IPS-18c (cell line): Measurements from ENCODE around the gene RARB.

Experiments
- H3K4me3 ChIP-seq: 2 replicates; pipeline ENCODE4 v1.7.0; 2013; ENCODE audit warnings: low read depth, mild to moderate bottlenecking, low read length, moderate library complexity; ENCODE audit not compliant: insufficient read depth
- H3K9me3 ChIP-seq: one replicate; pipeline ENCODE4 v1.6.1; 2013; ENCODE audit warnings: mild to moderate bottlenecking, low read length, moderate library complexity; ENCODE audit not compliant: control insufficient read depth, insufficient read depth

Gene RARB

DNA sequence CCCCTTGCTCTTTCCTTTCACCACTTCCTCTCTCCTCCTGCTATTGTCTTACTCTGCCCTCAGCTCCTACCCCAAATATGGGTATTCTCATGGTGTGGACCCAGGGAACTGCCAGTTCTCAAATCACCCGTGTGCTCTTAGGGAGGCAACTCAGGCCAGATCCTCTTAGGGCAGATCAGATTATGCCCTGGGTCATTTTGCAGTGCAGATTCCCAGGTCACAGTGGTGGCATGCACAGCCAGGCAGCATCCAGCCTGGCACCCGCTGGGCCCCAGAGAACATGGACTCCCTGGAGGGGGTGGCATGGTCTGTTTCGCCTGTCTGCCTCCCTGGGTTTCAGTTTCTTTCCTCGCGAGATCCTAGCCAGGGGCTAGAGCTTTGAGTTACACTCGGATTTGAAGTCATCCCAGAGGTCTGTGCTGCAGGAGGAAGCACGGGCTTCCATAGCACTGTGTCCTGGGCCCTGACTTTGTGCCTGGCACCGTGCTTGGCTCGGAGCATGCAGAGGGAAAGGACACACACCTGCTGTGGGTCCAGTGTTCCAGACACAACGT, 140.5 kb downstream of the RARB start:
- H3K4me3 ChIP-seq, result no peak overlapping the region
- no peaks in the 10 kb centered on the region for H3K9me3 ChIP-seq

DNA sequence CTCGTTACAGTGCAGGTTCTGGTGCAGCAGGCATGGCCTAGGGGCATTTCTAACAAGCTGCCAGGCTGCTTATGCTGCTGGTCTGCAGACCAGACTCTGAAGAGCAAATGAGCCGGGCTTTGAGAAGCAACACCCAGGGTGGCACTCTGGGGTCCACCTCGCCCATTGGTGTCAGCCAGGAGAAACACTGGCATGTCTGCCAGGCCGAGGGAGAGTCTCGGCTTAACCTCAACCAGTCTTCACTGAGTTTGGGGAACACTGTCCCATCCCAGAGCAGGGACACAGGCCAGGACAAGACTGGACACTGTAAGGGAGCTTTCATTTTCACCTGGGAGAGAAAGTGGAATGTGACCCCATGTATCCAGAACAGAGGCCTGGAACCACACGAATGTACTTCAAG, 143.2 kb downstream of the RARB start:
- H3K4me3 ChIP-seq, result no peak overlapping the region

DNA sequence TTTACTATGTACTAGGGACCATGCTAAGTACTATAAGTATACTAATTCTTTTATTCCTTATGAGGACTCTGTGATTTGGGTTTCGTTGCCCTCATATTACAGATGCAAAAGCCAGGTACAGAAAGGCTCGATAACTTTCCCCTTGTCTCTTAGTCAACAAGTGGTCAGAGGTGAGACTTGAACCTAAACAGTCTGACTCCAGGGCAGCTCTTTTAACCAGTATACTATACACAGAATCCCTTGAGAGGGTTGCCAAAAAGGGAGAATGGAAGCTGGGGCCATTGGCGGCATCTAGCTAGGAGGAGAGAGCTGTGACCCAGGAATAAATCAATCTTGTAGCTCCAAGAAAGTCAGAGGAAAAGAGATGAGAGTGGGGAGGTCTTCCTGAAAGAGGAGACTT, 144.3 kb downstream of the RARB start:
- Histone ChIP-seq H3K4me3 (no peak overlapping the region), H3K9me3 (no peaks in the 10 kb centered on the region)

More for the DNA sequence above, 143.2 kb downstream of the RARB start:
- no peaks in the 10 kb centered on the region for H3K9me3 ChIP-seq

DNA sequence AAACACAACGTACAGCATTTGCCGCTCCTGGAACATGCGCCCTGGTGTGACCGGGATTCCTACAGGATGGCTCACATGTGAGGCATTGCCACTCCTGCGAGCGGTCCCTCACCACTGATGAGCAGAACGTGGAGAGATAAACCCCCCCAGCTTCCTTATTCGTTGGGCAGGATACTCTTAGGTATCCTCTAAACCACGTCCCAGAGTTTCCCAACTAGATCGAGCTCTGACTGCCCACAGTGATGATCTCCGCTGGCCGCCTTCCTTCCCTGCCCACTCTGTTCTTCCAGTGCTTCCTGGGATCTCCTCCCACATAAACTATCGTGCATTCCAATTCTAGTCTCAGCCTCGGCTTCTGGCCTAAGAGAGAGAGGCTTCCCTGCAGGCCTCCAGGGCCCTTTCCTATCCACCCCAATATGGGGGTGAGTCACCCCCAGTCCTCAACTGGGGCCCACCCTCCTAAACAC, 144.9 kb downstream of the RARB start:
- Histone ChIP-seq H3K9me3 (no peaks in the 10 kb centered on the region), H3K4me3 (no peak overlapping the region)

DNA sequence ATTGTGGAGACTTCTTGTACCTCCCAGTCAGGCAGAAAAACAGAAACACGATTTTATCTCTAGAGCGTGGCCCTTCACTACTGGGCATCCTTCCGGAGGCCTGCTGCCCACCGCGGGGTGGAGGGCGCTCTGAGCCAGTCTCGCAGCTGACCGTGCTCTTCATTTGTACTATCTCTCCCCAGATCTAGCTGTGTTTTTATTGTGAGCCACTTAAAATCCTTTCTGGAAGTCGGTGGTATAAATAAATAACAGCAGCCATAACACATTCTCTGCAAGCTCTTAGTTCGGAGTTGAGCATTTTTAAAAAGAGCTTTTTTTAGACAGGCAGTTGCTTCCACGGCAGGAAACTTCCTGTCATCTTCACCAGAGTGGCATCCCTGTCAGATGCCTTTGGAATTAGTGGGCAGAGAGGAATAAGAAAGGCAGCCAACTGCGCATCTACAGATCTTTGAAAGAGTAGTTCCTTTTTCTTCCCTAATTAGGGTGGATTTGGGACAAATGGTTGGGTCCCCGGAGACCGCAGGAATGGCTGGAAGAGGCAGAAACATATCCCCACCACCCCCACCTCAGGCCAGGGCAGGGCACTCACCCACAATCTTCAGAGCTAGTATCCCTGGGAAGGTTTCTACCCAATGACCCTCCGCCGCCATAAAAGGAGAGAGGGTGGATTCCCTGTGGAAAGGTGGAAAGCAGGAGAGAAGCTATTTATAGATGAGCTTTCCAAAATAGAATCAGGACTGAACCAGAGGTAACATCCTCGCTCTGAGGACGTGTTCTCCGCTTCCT, 145.5 kb downstream of the RARB start:
- H3K4me3 ChIP-seq, result no peak overlapping the region
- no peaks in the 10 kb centered on the region for H3K9me3 ChIP-seq

DNA sequence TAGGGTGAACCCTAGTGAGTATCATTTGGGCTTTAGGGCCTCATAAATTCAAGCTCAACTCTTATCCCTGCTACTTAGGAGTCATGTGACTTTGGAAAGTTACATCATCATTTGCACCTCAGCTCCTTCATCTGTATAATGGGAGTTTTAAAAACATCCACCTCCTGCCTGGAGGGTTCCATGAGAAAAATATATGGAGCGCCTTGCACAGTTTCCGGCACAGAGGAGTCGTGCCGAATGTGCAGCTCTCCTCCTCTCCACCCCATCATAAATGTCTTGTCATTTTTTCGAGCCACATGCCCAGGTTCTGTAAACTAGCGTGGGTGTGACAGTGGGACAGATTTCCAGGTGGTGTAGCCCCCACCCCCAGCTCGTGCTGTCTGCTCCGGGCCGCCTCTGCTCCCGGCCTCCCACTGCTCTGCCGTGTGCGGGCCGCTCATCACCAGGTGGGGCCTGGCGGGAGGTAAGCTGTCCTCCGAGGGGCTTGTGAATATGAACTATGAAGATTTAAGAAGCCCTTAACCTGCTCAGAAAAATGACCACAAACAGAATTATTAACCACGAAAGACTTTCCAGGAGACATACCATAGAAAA, 146.2 kb downstream of the RARB start:
- no peaks in the 10 kb centered on the region for H3K9me3 ChIP-seq
- no peak overlapping the region for H3K4me3 ChIP-seq

DNA sequence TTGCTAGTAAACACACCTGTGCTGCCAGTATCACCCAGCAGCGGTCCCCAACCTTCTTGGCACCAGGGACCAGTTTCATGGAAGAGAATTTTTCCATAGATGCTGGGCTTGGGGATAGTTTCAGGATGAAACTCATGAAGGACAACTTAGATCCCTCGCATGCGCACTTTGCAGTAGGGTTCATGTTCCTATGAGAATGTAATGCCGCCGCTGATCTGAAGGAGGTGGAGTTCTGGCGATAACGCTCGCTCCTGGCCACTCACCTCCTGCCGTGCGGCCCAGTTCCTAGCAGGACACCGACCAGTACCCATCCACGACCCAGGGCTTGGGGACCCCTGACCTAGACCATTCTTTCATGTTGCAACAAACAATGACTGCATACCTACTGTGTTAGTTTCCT, 146.9 kb downstream of the RARB start:
- H3K4me3 ChIP-seq, result no peak overlapping the region
- H3K9me3 ChIP-seq, result no peaks in the 10 kb centered on the region

DNA sequence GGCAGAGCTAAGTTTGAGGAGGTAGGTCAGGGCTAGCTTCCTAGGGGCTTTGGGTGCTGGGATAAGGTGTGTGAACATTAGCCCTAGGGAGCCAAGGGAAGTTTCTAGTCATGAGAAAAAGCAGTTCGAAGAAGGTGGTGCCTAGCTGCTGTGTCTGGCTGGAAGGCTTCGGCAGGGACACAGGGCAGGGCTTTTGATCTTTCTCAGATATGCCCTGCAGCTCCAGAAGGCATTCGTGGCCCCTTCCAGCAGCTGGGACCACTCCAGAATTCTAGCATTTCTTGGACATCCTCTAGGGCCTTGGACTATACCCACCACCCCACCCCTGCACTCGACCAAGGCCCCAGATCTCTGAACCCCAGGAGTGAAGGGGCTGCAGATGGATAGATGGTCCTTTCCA, 148.1 kb downstream of the RARB start:
- Histone ChIP-seq H3K9me3 (no peaks in the 10 kb centered on the region), H3K4me3 (no peak overlapping the region)

DNA sequence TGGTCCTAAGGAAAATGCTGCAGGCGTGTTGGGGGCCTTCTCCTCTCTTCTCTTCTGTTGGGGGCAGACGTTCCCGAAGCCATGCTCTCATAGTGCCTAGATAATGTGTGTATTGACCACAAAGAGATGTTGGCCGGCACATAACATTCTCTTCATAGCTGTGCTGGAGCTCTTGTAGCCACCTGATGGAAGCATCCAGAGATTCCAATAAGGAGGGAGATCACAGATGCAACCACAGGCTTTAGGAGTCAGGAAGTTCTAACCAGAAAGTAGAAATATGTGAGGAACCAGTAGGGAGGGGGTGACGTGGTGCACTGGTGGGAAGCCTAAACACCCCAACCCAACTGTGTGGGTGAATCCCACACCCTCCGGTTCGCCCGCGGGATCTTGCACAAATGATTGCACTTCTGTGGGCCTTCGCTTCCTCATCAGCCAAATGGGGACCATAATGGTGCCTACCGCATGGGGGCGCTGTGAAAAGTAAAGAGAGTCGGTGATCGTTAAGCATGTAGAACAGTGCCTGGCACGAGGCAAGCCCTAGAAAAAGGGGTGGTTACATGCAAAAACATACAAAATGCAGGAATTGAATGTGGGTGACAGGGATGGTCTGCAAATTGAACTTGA, 148.9 kb downstream of the RARB start:
- Histone ChIP-seq H3K9me3 (no peaks in the 10 kb centered on the region), H3K4me3 (no peak overlapping the region)

DNA sequence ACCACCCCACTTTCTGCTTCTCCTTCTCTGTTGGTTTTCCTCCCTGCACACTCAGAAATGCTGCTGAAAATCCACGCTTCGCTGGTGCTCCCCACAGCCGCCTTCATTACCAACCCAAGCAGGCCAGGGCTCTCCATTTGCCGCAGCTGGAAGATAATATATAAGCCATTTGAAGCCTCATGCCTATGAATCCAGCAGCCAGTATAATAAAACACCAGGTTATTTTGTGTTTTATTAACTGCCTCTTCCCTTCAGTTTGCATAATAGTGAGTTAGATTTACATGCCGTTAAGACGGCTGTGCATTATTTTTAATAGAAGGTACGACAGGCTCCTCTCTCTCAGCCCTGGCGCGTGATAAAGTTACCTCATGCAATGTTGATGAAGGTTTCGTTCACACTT, 150.0 kb downstream of the RARB start:
- H3K9me3 ChIP-seq, result no peaks in the 10 kb centered on the region
- H3K4me3 ChIP-seq, result no peak overlapping the region

DNA sequence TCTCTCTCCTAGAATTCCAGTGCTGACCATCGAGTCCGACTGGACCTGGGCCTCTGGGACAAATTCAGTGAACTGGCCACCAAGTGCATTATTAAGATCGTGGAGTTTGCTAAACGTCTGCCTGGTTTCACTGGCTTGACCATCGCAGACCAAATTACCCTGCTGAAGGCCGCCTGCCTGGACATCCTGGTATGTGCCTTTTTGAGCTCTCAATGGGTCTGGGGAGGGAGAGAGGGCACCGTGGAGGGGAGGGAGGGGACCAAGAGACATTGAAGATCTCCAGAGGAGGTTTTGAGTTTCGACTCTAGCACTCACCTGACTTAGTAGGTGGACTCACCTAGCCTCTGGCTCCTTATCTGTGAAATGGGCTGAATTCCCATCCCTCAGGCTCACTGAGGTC, 152.5 kb downstream of the RARB start:
- Histone ChIP-seq H3K9me3 (no peaks in the 10 kb centered on the region), H3K4me3 (no peak overlapping the region)

DNA sequence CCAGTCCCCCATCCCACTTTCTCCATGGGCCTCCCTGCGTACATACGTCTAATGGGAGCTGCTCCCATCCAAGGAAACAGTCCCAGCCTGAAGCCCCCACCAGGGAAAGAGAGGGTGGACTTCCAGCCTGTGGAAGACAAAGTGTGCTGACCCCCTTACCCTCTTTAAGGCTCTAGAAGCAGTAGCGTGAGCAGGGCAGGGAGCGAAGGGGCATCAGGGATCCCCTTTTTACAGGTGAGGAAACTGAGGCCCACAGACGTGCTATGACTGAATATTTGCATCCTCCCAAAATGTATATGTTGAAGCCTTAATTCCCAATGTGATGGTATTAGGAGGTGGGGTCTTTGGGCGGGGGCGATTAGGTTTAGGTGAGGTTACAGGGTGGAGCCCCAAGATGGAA, 153.3 kb downstream of the RARB start:
- no peaks in the 10 kb centered on the region for H3K9me3 ChIP-seq
- no peak overlapping the region for H3K4me3 ChIP-seq

DNA sequence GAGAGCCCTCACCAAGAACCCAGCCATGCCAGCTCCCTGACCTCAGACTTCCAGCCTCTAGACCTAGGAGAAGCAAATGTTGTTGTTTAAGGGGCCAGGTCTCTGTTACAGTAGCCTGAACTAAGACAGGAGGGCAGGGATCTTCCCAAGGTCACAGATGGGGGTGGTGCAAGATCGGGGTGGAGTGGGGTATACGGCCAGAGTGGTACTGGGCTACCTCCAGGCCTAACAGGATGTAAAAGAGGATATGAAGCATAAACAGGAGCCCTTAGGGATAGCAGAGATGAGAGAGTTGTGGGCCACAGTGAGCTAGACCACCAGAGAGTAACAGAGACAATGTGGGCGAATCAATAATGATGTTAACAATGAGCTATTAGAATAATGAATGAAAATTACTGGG, 153.8 kb downstream of the RARB start:
- H3K4me3 ChIP-seq, result no peak overlapping the region

DNA sequence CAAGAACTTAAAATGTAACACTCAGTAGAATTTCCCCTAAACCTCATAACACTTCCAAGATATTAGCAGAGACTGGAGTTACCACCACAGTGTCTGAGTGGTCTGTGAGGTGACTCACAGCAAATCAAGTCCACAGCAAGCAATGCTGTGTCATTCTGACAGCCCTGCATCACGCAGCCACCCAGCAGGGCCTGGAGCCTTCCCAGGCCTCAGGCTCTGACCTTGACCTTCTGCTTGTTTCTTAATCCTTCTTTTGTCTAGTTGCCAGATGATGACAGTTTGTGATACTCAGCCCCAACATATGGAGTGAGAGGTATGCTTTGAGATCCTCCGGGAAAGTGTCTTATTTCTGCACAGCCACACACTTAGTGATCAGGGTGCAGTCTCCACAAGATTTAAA, 154.2 kb downstream of the RARB start:
- no peak overlapping the region for H3K4me3 ChIP-seq

More for the DNA sequence above, 153.8 kb downstream of the RARB start:
- no peaks in the 10 kb centered on the region for H3K9me3 ChIP-seq

DNA sequence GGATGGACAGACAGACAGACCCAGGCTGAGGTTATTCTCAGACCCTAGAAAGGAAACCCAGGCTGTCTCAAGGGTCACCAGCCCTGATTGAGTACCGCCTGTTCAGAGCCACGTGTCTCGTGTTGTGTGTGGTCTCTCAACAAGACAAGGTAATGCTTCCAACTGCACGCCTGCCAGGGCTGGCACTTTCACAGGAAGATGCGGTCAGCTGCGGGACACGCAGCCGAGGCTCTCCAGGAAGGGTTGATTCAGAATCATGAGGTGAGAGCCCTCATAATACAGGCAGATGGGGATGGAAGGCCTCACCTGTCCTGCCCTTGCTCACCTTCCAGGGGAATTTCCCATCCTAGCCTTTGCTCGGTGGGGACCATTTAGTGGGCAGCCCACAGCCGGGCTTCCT, 155.3 kb downstream of the RARB start:
- Histone ChIP-seq H3K9me3 (no peaks in the 10 kb centered on the region), H3K4me3 (no peak overlapping the region)

More for the DNA sequence above, 154.2 kb downstream of the RARB start:
- H3K9me3 ChIP-seq, result no peaks in the 10 kb centered on the region

DNA sequence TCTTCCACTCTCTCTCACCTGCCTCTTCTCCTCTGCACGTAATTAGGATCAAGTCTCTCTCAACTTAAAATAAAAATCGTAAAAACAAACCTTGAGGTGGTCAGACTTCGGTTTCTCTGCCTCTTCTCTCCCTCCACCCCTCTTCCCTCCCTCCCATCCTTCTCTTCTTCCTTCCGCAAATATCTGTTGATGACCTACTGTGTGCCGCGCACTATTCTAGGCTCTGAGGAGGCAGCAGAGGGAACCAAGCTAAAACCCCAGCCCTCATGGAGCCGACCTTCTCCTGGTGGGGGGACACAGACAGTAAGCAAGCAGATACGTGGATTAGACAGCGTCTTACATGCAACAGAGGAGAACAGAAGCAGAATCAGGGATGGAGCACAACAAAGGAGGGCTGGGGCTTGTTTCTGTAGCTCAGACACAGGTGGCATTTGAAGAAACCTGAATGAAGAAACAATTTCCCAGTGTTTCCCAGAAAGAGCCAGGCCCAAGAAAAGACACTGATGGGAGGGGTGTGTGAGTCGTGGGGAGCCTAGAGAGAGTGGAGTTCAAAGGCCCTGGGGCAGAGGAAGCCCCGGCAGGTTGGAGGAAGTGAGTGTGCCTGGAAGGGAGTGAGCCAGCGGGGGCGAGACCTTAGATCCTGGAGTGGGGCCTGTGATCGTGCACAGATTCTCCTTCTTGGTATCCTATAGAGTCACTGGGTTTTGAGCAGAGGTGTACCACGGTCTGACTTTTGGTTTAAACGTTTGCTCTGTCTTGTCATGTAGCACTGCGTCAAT, 156.1 kb downstream of the RARB start:
- Histone ChIP-seq H3K4me3 (no peak overlapping the region), H3K9me3 (no peaks in the 10 kb centered on the region)

DNA sequence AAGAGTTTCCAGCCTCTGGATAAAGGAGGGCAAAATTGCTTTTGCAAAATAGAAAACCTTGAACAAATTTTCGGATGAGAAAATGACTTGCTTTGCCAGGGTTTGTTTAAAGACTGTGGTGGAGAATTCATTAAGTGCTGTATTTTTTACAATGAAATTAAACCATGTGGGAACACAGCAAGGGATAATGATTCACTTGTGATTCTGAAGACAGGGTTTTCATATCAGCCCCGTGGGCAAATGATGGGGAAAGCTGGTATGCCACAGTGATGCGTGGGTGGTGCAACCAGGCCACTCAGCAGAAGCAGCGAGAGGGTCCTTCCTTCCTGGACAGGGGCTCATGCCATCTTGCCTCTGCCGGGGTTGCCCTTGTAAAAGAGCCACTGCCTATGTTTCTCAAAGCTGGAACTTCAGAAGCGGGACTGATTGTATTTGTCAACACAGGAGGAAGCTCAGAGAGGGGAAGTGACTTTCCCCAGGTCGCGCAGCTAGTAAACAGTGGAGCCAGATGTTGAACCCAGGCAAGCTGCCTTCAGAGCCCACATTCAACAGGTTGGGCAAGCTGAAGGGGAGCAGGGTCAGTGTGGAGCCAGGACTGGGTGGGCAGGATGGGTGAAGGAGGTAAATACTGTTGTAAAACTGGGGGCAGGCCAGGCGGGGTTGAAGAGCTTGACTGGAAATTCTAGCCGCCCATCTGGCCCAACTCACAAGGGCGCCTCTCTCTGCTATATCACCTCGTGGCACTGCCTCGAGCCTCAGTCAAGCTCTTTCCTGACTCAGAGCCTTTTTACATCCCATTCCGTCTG, 157.5 kb downstream of the RARB start:
- H3K9me3 ChIP-seq, result no peaks in the 10 kb centered on the region
- no peak overlapping the region for H3K4me3 ChIP-seq
